IPS DF 19.7 (cell line): ENCODE results near the gene MPI.

Source experiments
- DNase-seq: peaks from one replicate; pipeline ENCODE4 v3.0.0-alpha.2; 2013; ENCODE audit warnings: low read depth, low spot score

The MPI gene, protein sequence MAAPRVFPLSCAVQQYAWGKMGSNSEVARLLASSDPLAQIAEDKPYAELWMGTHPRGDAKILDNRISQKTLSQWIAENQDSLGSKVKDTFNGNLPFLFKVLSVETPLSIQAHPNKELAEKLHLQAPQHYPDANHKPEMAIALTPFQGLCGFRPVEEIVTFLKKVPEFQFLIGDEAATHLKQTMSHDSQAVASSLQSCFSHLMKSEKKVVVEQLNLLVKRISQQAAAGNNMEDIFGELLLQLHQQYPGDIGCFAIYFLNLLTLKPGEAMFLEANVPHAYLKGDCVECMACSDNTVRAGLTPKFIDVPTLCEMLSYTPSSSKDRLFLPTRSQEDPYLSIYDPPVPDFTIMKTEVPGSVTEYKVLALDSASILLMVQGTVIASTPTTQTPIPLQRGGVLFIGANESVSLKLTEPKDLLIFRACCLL

GRCh38 chr15:74889883-74890664 lies at the start of gene MPI:
MPI (plus strand) TSS chr15:74890042; CDS start chr15:74890074, 32 bp downstream.
- no peak for DNase-seq

DNA sequence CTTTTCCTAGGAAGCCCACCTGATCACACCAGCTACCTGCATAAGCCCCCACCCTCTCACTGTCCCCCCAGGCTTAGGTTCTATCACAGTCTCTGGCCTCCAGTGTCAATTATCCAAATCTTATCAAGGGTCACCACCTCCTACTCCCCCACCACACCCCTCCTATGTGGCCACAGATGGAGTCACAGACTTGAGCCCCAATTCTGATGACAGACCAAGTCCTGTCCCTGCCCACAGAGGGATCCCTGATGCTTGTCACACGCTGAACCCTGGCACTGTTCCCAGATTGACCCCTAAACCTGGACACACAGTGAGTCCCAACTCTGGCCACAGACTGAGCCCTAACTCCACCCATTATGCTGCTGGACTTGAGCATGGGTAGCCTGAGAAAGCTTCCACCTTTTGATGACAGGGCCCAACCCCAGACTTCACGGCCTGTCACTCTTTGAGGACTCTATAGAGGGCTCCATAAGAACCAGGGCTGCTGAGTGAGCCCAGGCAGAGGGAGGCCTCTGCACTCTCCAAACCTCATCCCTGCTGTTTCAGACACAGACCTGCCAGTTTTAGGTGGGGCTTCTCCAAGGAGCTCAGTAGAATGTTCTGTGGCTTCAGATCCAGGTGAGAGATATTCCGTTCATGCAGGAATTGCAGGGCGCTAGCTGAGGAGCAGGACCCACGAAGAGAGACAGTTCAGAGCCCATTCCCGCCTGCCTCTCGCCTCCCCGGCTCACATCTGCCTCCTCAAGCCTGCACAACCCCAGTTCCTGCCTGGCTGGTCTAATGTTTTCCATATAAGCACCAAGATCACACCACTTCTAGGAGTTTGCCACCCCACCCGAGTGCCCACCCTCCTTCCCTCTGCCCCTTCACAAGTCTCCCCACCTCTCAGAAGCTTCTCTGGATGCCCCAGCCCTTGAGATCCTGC lies 48.7 kb upstream of the MPI start:
- no peak for DNase-seq

- no peak for DNase-seq
Measured at GRCh38 chr15:74841891-74842373, 47.9 kb upstream of the MPI start.

DNA sequence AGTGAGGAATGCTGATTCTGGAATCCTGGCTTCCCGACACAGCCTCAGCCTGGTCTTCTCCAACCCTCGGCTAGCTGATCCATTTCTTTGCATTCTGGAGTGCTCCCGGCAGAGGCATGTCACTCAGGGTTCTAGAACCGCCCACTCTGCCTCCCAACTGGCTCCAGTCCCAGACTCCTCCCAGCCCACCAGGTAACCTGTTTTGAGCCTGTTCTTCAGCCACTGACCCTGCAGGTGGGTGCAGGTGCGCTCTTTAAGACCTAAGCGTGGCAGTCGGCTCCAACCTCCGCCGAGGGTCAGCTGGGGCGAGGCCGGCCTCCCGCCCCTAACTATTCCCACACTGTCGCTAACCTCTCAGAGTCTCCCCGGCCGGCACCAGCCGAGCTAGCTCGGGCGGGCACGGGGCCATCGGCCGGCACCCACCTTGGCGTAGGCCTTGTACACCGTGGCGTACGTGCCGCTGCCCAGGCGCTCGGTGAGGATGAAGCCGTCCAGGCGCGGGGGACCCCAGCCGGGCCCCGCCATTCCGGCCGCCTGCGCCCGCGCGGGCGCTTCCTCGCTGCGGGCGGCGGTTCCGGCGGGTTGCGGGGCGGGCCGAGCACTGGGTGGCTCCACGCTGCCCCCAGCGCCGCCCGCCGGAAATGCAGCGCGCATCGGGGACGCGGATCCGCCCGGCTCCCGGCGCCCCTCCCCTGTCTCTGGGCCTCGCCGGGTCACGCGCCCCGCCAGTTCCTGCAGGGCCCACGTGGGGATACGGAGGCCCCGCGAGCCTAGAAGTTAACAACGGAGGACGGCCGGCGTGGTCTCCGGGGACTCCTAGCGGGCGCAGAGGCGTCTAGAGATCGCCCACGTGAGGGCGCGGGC lies 47.0 kb upstream of the MPI start, which contains the start of gene ULK3:
TSS of gene ULK3 (minus strand) at position 576 of the 864 bp plus-strand sequence. CDS start at position 525, 51 bp downstream.
- peak; percentile 91 for DNase-seq

GRCh38 chr15:74843445-74843828 lies 46.4 kb upstream of the MPI start:
- DNase-seq, result no peak

DNA sequence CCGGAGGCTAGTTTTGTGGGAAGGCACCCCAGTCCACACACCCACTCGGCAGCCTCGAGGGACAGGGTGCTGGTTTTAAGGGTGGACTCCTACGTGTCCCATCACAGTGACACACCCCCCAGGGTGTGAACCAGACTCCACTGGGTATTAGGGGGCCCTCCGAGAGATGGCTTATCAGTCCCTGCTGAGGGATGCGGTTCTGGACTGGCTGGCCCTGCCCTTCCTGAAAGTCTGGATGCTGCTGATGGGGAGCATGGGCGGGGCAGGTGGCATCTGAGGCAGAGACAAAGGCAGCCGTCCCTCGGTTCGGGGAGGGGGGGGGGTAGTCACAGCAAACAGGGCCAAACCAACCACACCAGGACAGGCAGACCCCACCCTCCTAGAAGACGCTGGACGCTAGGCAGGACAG lies 45.9 kb upstream of the MPI start:
- DNase-seq, result no peak

- no peak for DNase-seq
Measured at GRCh38 chr15:74844319-74845207, 45.3 kb upstream of the MPI start.

- no peak for DNase-seq
Measured at GRCh38 chr15:74845208-74845568, 44.7 kb upstream of the MPI start.

DNA sequence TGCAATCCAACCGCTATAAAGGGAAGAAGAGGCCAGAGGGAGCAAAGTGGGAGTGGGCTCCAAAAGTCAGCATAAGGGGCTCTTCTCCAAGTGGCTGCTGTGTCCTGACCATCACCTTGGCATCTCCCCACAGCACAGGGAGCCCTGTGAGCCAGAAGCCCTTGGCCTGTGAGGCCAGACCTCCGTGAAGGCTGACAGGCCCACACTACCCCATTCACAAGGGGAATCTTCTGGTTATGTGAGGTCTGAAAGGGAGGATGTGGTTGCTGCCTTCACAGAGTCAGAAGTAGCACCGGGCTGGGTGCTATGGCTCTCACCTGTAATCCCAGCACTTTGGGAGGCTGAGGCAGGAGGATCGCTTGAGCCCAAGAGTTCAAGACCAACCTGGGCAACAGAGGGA lies 44.3 kb upstream of the MPI start:
- no peak for DNase-seq

DNA sequence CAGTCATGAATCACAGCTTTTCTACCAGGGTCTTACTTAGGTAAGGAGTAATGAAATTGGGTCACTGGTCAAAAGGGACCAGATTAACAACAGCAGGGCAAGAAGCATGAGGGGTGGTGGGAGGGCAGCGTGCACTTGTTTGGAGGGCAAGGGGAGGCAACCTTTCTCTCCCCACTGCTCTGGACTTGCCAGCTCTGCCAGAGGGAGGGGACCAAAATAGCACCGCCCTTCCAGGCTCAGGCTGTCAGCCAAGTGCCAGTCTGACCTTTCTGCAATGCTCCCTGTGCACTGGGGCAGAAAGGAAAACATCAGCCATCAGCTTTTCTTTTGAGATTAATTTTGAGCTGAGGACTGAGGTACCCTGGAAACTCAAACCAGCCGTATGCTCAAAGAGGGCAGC lies 42.4 kb upstream of the MPI start:
- no peak for DNase-seq

- no peak for DNase-seq
Measured at GRCh38 chr15:74850393-74850792, 39.4 kb upstream of the MPI start.

DNA sequence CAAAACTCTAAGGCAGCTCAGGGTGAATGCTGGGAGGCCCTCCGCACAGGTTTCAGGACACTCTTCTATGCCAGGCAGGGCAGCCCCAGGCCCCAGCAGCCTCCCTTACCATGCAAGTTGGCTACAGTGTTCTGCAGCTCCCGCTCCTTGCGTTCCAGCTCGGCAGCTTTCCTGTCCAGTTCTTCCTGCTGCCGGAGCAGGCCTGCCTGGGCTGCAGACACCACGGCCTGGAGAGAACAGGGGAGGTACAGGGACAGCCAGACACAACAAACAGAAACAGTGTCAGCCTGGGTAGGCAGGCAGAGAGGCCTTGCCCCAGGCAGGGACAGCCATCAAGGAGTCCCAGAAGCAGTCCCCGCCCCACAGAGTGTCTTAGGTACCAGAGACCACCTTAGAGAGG lies 37.9 kb upstream of the MPI start:
- no peak for DNase-seq

DNA sequence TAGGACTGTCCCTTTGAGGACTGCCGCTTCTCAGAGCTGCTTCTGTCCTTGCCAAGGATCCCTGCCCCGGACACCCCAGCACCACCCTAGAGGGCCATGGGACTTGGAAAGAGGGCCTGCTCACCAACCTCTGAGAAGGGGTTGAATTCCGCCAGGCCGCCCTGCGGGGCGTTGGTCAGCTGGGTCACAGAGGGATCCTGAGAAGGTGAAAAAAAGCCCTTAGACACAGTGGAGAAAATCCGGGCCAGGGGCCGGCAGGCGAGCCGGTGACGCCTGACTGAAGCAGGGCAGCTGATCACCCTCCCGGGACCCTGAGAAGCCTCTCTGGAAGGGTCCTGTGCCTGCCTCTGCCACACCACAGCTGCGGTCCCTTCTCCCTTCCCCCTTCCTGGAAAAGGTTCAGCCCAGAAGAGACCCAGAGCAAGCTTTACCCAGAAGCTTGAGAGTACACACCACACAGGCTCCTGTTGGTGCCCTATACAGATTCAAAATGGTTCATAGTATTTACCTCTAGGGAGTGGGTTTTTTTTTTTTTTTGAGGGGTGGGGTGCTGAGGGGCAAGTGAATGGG lies 35.3 kb upstream of the MPI start:
- DNase-seq, result no peak

- no peak for DNase-seq
Measured at GRCh38 chr15:74855857-74856256, 34.0 kb upstream of the MPI start.

DNA sequence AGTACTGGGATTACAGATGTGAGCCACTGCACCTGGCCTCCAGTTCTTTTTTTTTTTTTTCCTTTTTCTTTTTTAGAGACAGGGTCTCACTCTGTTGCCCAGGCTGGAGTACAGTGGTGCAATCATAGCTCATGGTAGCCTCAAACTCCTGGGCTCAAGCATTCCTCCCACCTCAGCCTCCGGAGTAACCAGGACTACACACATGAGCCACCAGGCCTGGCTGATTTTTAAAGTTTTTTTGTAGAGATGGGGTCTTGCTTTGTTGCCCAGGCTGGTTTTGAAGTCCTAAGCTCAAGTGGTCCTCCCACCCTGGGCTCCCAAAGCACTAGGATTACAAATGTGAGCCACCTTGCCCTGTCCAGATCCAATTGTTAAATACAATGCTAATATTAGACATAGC lies 33.3 kb upstream of the MPI start:
- no peak for DNase-seq

- DNase-seq, result no peak
Measured at GRCh38 chr15:74857082-74857655, 32.7 kb upstream of the MPI start.

DNA sequence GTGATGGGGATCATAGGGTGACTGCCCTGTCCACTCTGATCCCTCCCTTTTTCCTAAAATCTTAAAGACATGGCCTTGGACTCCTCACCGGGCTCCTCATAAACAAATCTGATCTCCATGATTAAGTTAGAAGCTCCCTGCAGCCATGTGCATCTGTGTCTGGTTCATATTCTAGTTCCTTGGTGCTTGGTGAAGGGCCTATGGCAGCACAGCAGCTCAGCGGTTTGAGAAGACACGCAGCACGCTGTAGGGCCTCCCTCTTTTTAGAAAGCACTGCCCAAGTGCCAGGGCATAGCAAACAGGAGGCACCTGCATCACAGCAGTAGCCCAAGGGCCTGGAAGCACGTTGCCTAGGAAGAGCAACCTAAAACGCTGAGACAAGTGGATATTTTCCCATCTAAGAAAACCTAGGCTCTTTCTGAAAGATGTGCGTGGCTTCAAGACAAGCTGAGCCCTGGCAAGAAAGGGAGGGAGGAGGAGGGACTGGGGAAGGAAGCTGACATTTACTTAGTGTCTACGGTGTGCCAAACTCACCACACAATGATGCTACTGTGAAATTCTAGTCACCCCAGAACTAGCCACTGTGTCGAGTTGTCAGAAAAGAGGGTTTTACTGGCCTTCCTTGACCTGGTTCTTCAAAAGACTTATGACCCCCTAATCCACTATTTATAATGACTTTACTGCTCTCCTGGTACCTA lies 32.0 kb upstream of the MPI start:
- no peak for DNase-seq

DNA sequence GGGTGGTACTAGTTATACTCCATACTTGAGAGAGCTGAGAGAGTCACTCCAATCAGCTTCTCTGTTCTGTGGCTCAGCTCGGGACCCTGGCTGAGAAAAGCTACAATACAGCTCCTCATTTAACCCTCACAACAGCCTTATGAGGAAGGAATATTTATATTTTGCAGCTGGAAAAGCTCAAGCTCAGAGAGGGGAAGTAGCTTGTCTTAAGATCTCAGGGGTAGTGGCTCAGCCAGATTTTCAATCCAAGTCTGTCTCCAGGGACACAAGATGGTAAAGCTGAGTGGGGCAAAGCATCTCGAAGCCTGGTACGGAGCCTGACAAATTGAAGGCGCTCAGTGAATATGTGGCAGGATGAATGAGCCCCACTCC lies 31.5 kb upstream of the MPI start:
- DNase-seq, result no peak
